HG02623 (cell line): ENCODE data around the gene DAND5.

ENCODE experiments used
- ATAC-seq: cut with Tn5 transposase; IDR thresholded peaks from one replicate; pipeline ENCODE4 v1.9.1; 2021; ENCODE audit warnings: moderate library complexity; ENCODE audit not compliant: unreplicated experiment

Gene DAND5

GRCh38 chr19:12991296-12991695, 21.9 kb downstream of the DAND5 start:
- ATAC-seq: no peak

GRCh38 chr19:12992729-12993128, 23.4 kb downstream of the DAND5 start:
- no peak for ATAC-seq

GRCh38 chr19:12993562-12993961, 24.2 kb downstream of the DAND5 start:
- no peak for ATAC-seq

- ATAC-seq: no peak
Observed at GRCh38 chr19:12994701-12995595, 25.6 kb downstream of the DAND5 start, which contains the start of gene NFIX. TSS of gene NFIX (plus strand) at chr19:12995475. CDS start at chr19:12995838, 363 bp downstream.

GRCh38 chr19:12995596-12996405, 26.4 kb downstream of the DAND5 start:
- no peak for ATAC-seq

GRCh38 chr19:12996406-12997094, 27.2 kb downstream of the DAND5 start:
- ATAC-seq: no peak

GRCh38 chr19:12997179-12997966, 28.0 kb downstream of the DAND5 start:
- ATAC-seq: no peak

- ATAC-seq: no peak
Observed at GRCh38 chr19:12997967-12998940, 28.9 kb downstream of the DAND5 start.

- ATAC-seq: no peak
Observed at GRCh38 chr19:13001166-13001501, 31.8 kb downstream of the DAND5 start.

- ATAC-seq: no peak
Observed at GRCh38 chr19:13001502-13002165, 32.3 kb downstream of the DAND5 start.

GRCh38 chr19:13002166-13002898, 33.0 kb downstream of the DAND5 start:
- ATAC-seq: no peak

GRCh38 chr19:13003081-13003480, 33.7 kb downstream of the DAND5 start:
- no peak for ATAC-seq

GRCh38 chr19:13004273-13004672, 34.9 kb downstream of the DAND5 start:
- no peak for ATAC-seq

- no peak for ATAC-seq
Observed at GRCh38 chr19:13005253-13005652, 35.9 kb downstream of the DAND5 start.

- ATAC-seq: no peak
Observed at GRCh38 chr19:13005861-13006370, 36.5 kb downstream of the DAND5 start.

- no peak for ATAC-seq
Observed at GRCh38 chr19:13006431-13007281, 37.3 kb downstream of the DAND5 start.
